GM18909 (cell line): ENCODE measurements around the gene CEP170.

Experiments
- ATAC-seq: cut with Tn5 transposase; IDR thresholded peaks from one replicate; pipeline ENCODE4 v1.9.1; 2021; ENCODE audit warnings: mild to moderate bottlenecking; ENCODE audit not compliant: unreplicated experiment, poor library complexity

CEP170 gene

DNA sequence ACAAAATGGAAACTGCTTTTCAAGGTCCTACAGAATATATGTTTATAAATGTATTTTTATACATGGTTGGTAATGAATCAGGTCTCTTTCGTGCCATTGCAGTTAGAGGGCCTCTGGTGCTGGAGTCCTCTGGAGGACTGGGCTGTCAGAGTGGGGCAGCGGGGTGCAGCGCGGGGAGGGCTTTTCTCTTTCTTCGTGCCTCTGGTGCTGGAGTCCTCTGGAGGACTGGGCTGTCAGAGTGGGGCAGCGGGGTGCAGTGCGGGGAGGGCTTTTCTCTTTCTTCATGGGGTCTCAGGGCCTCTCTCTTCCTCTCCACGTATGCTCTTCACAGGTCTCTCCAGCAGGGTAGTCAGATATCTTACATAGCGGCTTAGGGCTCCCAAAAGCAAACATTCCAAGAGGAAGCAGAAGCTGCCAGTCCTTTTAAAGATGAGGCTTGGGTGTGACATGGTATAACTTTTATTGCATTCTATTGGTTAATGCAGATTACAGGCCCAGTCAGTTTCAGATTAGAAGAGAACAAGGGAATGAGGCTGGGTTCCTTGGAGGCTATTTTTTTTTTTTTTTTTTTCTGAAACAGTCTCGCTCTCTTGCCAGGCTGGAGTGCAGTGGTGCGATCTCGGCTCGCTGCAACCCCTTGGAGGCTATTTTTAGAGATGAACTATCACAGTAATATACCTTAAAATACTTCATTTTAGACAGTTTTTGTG lies 13.8 kb upstream of the CEP170 start:
- ATAC-seq: peak; percentile 42

DNA sequence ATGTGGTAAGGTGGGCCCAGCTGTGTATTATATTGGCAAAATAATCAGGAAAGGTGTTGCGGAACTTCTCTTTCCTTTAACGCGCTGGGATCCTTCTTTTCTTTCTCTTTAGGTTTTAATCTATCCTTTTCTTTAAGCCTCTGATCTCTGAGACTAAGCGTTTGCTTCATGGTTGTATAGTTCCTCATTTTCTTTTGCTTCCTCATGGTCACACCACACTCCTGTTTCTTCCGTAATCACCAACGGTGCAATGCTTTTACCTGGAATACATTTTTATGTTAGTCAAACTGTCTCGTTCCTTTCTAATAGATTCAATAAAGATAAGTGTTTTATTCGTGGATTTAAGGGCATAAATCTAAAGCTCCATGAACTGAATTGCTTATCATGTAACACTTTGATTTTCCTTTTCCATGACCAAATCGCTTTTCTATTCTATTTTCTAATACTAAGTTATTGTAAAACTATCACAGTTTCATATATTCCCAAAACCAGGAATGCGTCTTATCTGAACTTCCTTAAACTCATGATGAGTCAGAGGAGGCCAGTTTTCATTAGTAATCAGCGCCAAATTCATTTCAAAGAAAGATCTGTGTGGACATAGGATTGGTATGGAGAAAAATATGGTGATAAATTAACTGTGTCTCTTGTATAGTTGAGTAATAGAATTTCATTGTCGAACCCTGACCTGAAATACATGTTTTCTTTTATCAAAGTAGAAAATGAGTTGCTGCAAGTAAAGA lies 13.0 kb upstream of the CEP170 start:
- no peak for ATAC-seq

- ATAC-seq: no peak
Observed at GRCh38 chr1:243267471-243267880, 12.4 kb upstream of the CEP170 start.

GRCh38 chr1:243266231-243266630 lies 11.2 kb upstream of the CEP170 start:
- ATAC-seq: no peak

DNA sequence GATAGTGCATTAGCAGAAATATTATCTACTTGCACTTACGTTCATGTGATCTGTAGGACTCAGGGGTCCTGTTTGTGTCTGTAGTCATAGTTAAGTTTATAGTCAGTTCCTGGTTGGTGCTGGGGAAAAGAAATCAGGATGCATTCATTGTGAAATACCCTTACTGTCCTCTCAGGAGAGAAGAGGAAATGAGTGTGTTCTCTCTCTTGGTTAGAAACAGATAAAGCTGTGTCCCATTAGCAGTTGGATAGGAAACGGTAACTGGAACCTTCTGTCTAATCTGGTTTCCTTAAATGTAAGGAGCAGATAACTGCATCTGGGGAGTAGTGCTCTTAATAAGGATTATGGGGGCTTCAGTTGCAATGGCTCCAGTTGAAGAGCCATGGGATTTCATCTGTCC lies 9.6 kb upstream of the CEP170 start:
- ATAC-seq: no peak

- ATAC-seq: no peak
Observed at GRCh38 chr1:243261390-243261789, 6.3 kb upstream of the CEP170 start.

GRCh38 chr1:243260221-243260880 lies 5.3 kb upstream of the CEP170 start:
- no peak for ATAC-seq

DNA sequence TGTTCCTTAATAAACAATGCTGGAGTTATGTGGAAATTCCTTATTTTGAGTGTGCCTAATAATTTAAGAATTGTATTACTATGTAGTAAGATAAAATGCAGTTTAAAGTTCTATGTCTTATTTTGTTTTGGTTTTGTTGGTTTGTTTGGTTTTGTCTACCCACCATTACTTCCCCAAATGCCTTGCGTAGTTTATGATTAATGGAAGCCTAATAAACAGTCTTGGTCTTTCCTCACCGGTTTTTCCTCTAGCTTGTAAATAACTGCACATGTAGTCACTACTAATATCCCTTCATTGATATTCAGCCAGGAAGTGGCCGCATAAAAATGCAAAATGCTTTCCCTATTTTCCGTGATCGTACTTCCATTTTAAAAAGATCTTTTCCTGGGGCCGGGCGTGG lies 3.6 kb upstream of the CEP170 start:
- no peak for ATAC-seq

DNA sequence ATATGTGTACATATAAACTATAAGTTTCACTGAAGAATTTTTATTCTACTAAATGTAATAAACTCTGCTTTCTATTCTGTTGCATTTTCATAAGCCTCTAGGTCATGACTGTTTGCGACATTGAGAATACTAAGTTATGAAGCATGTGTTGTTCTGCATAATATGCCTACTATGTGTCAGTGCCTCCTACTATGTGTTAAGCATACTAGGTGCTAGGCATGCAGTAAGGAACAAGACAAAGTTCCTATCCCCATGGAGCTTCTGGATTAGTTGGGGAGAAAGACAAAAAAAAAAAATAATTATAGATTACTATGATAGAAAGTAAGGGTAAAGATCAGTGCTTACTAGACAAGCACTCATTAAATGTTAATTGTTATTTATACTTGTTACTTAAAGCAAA lies 2.1 kb upstream of the CEP170 start:
- ATAC-seq: no peak

DNA sequence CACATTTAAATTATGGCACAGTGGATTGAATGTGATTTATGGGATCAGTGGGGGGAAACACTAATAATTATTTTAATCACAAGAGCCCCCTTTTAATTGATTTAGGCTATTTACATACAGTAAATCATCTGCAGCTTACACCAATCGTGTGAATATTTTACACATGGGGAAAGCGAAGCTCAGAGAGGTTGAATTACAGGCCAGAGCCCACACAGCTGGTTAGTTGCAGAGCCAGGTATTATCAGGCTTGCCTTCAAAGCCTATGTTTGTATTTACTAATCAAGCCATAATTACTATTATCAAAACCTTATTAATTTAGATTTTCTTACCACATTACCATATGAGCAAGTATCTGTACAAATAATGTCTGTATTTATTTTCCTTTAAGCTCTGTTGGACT lies 1.5 kb upstream of the CEP170 start:
- no peak for ATAC-seq

DNA sequence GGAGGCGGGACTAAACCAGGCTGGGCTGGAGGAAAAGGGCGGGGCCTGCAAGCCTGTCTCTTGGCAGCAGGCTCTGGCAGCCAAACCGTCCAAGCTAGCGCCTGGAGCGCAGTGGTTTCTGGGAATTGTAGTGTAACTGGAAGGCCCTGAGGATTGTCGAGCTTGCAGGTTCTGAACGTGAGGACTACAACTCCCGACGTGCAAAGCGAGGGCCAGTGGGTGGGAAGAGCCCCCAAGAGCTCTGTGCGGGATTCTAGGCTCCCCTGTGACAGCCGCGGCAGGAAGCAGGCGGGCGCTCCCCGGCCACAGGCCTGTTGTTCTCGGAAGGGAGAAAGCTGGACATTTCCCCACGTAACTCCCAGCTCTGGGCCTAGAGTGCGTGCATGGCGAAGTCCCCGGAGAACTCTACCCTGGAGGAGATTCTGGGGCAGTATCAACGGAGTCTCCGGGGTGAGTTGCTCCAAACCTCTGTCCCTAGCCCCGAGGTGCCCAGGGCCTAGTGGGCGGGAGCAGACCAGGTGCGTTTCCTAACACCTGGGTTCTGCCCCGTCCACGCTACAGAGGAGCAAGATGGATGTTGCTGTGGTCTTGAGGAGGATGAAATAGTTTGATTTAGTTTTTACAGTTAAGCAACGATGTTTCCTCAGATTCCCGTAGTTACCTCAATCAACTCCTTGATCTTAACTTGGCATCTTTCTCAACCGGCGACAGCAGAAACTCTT lies 871 bp upstream of the CEP170 start, which contains the start of gene SDCCAG8:
SDCCAG8 (plus strand) TSS at position 251 of the 722 bp plus-strand sequence; CDS start at position 384, 133 bp downstream.
- ATAC-seq: peak; percentile 75

DNA sequence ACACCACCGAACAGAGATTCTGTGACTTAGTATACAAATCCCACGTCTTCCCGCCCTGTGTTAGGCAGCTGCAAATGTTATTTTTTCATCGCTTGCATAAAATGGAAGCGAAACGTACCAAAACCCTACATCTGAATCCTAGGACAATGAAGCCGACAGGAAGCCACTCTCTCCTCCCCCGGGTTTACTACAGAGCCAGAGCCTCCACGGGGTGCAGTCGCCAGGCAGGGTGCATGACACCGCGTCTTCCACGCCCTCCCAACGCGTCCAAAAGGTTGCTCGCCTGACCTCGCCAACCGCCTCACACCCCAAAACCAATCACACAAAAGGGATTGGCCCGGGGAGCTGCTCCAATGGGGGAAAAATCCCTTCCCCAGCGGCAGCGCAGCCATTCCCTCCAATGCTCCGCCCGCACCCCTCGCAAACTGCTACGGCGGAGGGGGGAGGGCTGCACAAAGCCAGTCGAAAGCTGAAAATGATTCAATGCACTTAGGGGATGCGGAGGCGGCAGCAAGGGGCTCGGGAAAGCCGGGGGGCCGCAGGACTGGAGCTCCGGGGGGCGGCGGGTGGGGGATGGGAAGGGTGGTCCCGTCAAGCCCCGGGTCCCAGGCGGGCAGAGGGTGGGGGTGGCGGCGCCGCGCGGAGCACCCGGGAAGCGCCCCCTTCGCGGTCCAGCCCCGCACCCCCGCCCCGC lies 701 bp downstream of the CEP170 start:
- ATAC-seq: peak; percentile 25

DNA sequence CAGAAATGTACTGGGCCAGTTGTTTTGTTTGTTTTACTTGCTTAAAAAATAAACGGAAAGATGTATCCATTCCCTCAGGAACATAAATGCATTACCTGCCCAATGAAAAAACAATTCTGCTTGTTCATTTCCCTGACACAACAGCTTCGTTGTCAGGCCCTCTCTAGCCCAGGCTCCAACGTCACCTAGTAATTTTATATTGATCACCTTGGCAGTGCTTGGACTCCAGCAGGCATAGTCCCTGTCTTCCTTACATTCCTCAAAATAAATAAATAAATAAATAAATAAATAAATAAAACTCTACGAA lies 1.2 kb downstream of the CEP170 start:
- ATAC-seq: no peak

DNA sequence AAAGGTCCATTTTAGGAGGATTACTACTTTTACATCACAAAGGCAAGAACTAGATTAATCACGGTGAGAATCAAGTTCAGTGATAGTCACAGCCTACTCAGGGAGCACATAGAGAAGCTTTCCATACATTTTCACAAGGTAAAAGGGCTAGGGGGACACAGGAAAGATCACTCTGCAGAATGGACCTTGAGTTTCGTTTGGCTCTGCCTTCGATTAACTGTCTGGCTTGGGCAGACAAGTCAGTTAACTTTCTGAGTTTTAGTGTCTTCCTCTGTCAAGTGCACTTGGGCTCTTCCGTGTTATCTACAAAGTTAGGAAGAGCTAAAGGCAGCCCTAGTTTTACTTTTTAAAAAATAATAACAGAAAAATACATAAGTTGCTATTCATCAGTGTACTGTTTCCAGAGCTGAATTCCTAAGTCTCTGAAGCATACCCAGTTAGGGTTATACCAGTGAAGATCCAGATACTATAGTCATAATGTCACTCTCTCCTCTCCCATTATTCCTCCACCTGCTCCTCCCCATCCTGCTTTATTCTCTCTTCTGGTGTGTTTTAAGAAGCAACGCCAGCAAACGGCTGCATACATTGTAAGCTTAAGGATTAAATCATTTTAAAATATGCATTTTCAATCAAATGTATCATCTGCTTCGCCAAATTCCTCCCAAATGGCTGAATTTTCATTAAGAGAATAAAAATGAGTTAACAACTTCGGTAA lies 1.7 kb downstream of the CEP170 start:
- ATAC-seq: no peak

- no peak for ATAC-seq
Observed at GRCh38 chr1:243251539-243251938, 3.5 kb downstream of the CEP170 start.

- no peak for ATAC-seq
Observed at GRCh38 chr1:243250102-243250501, 5.0 kb downstream of the CEP170 start.

- ATAC-seq: no peak
Observed at GRCh38 chr1:243249214-243249613, 5.9 kb downstream of the CEP170 start.

- no peak for ATAC-seq
Observed at GRCh38 chr1:243247901-243248300, 7.2 kb downstream of the CEP170 start.

DNA sequence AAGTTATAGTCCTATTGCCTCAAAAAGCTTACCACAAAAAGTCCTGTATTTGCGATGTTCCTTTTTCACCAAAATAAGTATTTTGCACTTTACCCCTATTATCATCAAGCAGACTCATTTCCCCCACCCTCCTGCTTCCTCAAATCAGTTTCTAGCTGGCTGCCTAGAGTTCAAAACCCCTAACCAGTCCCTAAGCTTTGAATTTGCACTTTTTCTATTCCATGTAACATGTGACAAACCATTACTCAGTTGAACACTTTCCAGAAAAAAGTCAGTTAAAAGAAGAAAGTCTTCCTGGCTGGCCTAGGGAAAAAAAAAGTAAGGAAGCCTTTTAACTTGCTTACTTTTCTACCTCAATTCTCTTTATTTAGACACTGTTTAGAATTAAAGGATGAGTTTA lies 8.2 kb downstream of the CEP170 start:
- no peak for ATAC-seq

GRCh38 chr1:243244432-243244841 lies 10.6 kb downstream of the CEP170 start:
- peak; percentile 66 for ATAC-seq
